SK-N-MC (cell line): ENCODE measurements around the gene APP.

Experiments
- EZH2 ChIP-seq: fragments of 200-600 bp; sonication (generic); IDR thresholded peaks from one replicate; pipeline ENCODE4 v1.6.1; 2017; ENCODE audit warnings: antibody characterized with exemption
- POLR2AphosphoS5 ChIP-seq: IDR thresholded peaks from 2 replicates; pipeline ENCODE4 v1.6.1; 2012; ENCODE audit warnings: mild to moderate bottlenecking, low read depth, low read length, borderline replicate concordance

DNA sequence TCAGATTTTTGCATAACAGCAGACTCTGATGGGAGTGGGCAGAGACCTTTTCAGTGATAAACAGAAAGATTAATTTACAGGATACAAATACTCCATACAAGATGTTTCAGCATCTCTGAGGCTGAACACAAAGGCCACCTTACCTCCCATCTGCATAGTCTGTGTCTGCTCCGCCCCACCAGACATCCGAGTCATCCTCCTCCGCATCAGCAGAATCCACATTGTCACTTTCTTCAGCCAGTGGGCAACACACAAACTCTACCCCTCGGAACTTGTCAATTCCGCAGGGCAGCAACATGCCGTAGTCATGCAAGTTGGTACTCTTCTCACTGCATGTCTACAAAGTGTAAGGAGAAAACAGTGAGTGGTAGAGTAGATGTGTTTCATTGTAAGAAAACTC, 119.7 kb downstream of the APP start:
- no peak for TF ChIP-seq POLR2AphosphoS5
- TF ChIP-seq EZH2: no peak
